HG03565 (cell line): ENCODE results near the gene ARL6IP6.

Experiments used
- ATAC-seq: cut with Tn5 transposase; IDR thresholded peaks from one replicate; pipeline ENCODE4 v1.9.1; 2021; ENCODE audit warnings: mild to moderate bottlenecking, moderate library complexity; ENCODE audit not compliant: unreplicated experiment

Gene ARL6IP6

GRCh38 chr2:152792974-152793373, 74.6 kb downstream of the ARL6IP6 start:
- ATAC-seq: no peak

DNA sequence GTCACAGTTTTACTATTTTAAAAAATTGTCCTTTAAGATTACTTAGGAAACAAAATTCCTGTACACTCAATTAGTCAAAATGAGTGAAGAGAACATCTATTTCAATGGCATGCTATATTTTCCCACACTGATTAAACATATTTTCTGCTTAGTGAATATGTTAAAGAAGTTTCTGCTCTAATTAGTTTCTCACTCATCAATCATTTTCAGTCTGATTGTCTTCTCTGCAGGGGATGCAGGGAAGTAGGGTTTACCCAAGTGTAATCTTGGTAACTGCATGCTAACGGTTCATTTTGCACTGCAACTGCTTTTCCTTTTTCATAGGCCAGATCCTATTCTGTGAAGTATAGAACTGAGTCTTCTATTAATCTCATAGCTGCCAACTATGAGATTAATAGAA, 78.5 kb downstream of the ARL6IP6 start:
- ATAC-seq: no peak

DNA sequence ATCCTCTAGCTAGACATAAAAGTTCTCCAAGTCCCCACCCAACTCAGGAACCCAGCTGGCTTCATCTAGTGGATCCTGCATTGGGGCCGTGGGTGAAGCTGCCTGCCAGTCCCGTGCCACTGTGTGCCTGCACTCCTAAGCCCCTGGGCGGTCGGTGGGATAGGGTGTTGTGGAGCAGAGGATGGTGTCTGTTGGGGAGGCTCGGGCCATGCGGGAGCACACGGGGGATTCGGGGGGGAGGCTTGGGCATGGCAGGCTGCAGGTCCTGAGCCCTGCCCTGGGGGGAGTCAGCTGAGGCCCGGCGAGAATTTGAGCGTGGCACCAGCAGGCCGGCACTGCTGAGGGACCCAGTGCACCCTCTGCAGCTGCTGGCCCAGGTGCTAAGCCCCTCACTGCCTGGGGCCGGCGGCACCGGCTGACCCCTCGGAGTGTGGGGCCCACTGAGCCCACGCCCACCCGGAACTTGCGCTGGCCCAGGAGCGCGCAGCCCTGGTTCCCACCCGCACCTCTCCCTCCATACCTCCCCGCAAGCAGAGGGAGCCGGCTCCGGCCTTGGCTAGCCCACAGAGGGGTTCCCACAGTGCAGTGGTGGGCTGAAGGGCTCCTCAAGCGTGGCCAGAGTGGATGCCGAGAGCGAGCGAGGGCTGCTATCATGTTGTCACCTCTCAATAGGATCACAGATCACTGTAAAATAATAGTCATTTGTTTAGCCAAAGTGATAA, 86.4 kb downstream of the ARL6IP6 start:
- ATAC-seq: no peak

GRCh38 chr2:152811916-152812315, 93.5 kb downstream of the ARL6IP6 start:
- no peak for ATAC-seq
